Measurements from ENCODE around the gene ATP2C2.

The ATP2C2 gene

GRCh38 chr16:84501077-84501735, 132.9 kb downstream of the ATP2C2 start:
- no peak for DNase-seq

GRCh38 chr16:84502075-84502474, 133.7 kb downstream of the ATP2C2 start:
- DNase-seq, result no peak

GRCh38 chr16:84502581-84502980, 134.2 kb downstream of the ATP2C2 start:
- no peak for DNase-seq

GRCh38 chr16:84503751-84504395, 135.5 kb downstream of the ATP2C2 start:
- DNase-seq, result no peak

GRCh38 chr16:84504420-84505248, 136.3 kb downstream of the ATP2C2 start, which contains the start of gene MEAK7:
MEAK7 (minus strand) TSS chr16:84504659; CDS start chr16:84498086, 6,573 bp downstream.
- peak; percentile 99 for DNase-seq

GRCh38 chr16:84505249-84506187, 137.2 kb downstream of the ATP2C2 start:
- DNase-seq, result no peak

GRCh38 chr16:84507011-84507982, 139.0 kb downstream of the ATP2C2 start:
- no peak for DNase-seq

- DNase-seq, result no peak
Measured at GRCh38 chr16:84508502-84508901, 140.2 kb downstream of the ATP2C2 start.

GRCh38 chr16:84509032-84509950, 141.0 kb downstream of the ATP2C2 start:
- no peak for DNase-seq

- DNase-seq, result peak; percentile 91
Measured at GRCh38 chr16:84511180-84511800, 143.0 kb downstream of the ATP2C2 start.

- no peak for DNase-seq
Measured at GRCh38 chr16:84511831-84512230, 143.5 kb downstream of the ATP2C2 start.

- DNase-seq, result no peak
Measured at GRCh38 chr16:84513123-84513522, 144.8 kb downstream of the ATP2C2 start.

- no peak for DNase-seq
Measured at GRCh38 chr16:84513666-84514065, 145.3 kb downstream of the ATP2C2 start.
